RWPE2 (cell line): ENCODE measurements around the gene CERS1.

ENCODE experiments used
- ATAC-seq: fragments of 200-7000 bp; cut with Tn5 transposase; 3 replicates; pipeline ENCODE4 v1.9.1; 2021; ENCODE audit warnings: low read depth
- DNase-seq: peaks from one replicate; pipeline ENCODE4 v3.0.0-alpha.2; 2020; ENCODE audit warnings: low spot score
- H3K27ac ChIP-seq: fragments of 450-650 bp; 2 replicates; pipeline ENCODE4 v1.5.1; 2017; ENCODE audit warnings: mild to moderate bottlenecking; ENCODE audit not compliant: poor library complexity, severe bottlenecking
- H3K27me3 ChIP-seq: fragments of 250-450 bp; sonication (Bioruptor Pico); 2 replicates; pipeline ENCODE4 v1.5.1; 2021; ENCODE audit warnings: mild to moderate bottlenecking, moderate library complexity; ENCODE audit not compliant: insufficient read depth, poor library complexity, severe bottlenecking
- H3K36me3 ChIP-seq: fragments of 250-450 bp; sonication (Bioruptor Pico); 2 replicates; pipeline ENCODE4 v1.5.1; 2020; ENCODE audit warnings: low read depth, mild to moderate bottlenecking, moderate library complexity
- H3K4me1 ChIP-seq: fragments of 250-450 bp; sonication (Bioruptor Pico); 2 replicates; pipeline ENCODE4 v1.5.1; 2021; ENCODE audit warnings: mild to moderate bottlenecking, moderate library complexity; ENCODE audit not compliant: insufficient read depth, poor library complexity, severe bottlenecking
- H3K4me3 ChIP-seq: fragments of 250-450 bp; sonication (Bioruptor Pico); 2 replicates; pipeline ENCODE4 v1.5.1; 2021; ENCODE audit warnings: mild to moderate bottlenecking, moderate library complexity; ENCODE audit not compliant: severe bottlenecking
- H3K9me3 ChIP-seq: fragments of 250-450 bp; sonication (Bioruptor Pico); 2 replicates; pipeline ENCODE4 v1.5.1; 2021; ENCODE audit warnings: mild to moderate bottlenecking, moderate library complexity; ENCODE audit not compliant: severe bottlenecking
- TF ChIP-seq, protein P1 (sequence below): fragments of 450-650 bp; IDR thresholded peaks from one replicate; pipeline ENCODE4 v1.5.1; 2017; ENCODE audit warnings: mild to moderate bottlenecking, moderate library complexity; ENCODE audit not compliant: poor library complexity, severe bottlenecking

CERS1 gene

DNA sequence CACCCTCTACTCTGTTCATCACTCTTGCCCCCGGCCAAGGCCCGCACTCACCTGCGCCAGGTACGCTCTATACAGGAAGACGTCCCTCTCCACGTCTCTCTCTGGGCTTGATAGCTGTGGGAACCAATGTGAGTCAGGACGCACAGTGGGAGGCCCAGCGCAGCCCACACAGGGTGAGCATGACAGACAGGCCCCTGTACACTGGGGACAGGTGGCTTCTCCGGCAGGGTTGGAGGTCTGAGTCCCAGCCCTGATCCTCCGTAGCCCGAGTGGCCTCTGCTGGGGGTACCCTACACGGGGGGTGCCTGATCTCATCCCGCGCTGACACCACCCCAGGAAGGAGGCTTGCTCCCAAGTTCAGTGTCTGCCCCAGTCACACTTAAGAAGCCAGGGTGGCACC lies 17.0 kb upstream of the CERS1 start:
- ATAC-seq = no peak
- DNase-seq = no peak
- H3K27me3 ChIP-seq = no peaks in the 10 kb centered on the region
- peaks cover 46% of the 10 kb centered on the region for H3K36me3 ChIP-seq
- TF ChIP-seq, protein P1, sequence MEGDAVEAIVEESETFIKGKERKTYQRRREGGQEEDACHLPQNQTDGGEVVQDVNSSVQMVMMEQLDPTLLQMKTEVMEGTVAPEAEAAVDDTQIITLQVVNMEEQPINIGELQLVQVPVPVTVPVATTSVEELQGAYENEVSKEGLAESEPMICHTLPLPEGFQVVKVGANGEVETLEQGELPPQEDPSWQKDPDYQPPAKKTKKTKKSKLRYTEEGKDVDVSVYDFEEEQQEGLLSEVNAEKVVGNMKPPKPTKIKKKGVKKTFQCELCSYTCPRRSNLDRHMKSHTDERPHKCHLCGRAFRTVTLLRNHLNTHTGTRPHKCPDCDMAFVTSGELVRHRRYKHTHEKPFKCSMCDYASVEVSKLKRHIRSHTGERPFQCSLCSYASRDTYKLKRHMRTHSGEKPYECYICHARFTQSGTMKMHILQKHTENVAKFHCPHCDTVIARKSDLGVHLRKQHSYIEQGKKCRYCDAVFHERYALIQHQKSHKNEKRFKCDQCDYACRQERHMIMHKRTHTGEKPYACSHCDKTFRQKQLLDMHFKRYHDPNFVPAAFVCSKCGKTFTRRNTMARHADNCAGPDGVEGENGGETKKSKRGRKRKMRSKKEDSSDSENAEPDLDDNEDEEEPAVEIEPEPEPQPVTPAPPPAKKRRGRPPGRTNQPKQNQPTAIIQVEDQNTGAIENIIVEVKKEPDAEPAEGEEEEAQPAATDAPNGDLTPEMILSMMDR = no peak
- H3K27ac ChIP-seq = no peak overlapping the region
- H3K9me3 ChIP-seq = no peaks in the 10 kb centered on the region
- no peak overlapping the region for H3K4me3 ChIP-seq
- H3K4me1 ChIP-seq = no peaks in the 10 kb centered on the region

DNA sequence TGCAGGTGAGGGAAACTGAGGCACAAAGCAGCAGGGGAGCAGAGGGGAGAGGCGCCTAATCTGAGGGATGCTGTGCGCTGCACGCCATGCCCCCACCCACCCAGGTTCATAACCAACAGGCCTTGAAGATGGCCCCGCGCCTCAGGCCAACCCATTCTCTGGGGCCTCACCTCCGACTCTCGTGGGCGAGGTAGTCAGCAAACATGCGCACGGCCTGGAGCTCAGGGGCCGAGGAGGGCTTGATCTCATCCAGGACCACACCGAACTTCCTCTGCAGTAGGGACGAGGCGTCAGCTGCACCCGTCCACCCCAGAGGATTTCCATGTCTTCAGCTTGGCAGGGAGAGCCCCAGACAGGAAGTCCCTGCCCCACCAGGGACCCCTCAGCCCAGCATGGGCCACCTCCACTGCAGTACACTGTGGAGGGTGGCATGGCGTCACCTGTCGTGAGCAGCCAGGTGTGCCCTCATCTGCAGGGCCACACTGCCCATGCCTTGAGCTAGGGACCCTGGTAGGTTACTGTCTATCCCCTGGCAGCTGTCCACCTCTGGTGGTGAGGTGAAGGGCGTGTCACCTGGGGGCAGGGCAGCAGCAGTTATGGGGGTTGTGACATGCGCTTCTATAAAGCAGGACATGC lies 15.0 kb upstream of the CERS1 start:
- ATAC-seq = no peak

DNA sequence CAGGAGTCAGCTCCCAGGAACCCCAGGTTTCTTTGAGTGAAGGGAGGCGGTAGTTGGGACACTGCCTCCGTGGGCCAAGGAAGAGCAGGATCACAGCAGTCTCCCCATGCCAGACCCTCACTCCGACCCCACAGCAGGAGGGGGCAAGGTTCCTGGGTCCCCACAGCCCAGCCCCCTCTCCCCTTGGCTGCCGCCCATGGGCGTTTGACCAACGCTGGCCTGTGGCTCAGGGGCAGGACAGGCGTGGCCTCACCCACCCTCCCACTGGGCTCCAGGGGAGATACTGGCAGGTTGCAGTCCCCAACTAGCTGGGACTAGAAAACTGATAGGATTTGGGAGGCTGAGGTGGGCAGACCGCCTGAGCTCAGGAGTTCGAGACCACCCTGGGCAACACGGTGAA lies 14.1 kb upstream of the CERS1 start:
- Histone ChIP-seq H3K9me3 (no peaks in the 10 kb centered on the region), H3K36me3 (peaks cover 26% of the 10 kb centered on the region), H3K27ac (no peak overlapping the region), H3K4me1 (no peaks in the 10 kb centered on the region), H3K27me3 (no peaks in the 10 kb centered on the region), H3K4me3 (no peak overlapping the region)
- ATAC-seq (no peak), DNase-seq (no peak)
- TF ChIP-seq, protein P1 = no peak

More for the DNA sequence above, 15.0 kb upstream of the CERS1 start:
- no peak overlapping the region for H3K27ac ChIP-seq
- no peaks in the 10 kb centered on the region for H3K9me3 ChIP-seq
- TF ChIP-seq, protein P1 = no peak
- no peak for DNase-seq
- no peak overlapping the region for H3K4me3 ChIP-seq
- peaks cover 35% of the 10 kb centered on the region for H3K36me3 ChIP-seq
- no peaks in the 10 kb centered on the region for H3K27me3 ChIP-seq
- H3K4me1 ChIP-seq = no peaks in the 10 kb centered on the region

DNA sequence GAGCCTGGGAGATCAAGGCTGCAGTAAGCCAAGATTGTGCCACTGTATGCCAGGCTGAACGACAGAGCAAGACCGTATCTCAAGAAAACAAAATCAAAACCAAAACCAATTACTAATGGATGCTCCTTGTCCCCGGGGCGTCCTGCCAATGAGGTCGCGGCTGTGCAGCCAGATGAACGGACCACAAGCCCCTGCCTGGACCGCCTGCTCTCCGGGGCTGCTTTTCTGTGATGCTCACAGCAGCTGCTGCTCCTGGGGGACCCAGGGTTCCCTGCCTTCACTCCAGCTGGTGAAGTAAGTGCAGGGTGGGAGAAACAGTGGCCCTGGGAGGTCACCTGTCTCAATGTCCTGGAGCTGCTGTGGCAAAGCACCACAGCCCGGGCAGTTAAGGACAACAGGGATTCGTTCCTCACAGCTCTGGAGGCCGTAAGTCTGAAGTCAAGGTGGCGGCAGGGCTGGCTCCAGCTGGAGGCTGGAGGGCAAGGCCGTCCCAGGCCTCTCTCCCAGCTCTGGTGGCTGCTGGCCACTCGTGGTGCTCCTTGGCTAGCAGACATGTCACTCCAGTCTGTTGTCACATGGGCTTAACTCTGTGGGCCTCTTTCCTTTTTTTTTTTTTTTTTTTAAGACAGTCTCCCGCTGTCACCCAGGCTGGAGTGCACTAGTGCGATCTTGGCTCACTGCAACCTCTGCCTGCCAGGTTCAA lies 13.1 kb upstream of the CERS1 start:
- Histone ChIP-seq H3K9me3 (no peaks in the 10 kb centered on the region), H3K4me3 (no peak overlapping the region), H3K36me3 (peaks cover 22% of the 10 kb centered on the region), H3K27me3 (no peaks in the 10 kb centered on the region), H3K27ac (no peak overlapping the region), H3K4me1 (no peaks in the 10 kb centered on the region)
- DNase-seq = no peak
- TF ChIP-seq, protein P1 = no peak
- no peak for ATAC-seq
